ENCODE measurements around the gene COX18. TPM values are rescaled to one million over a fixed set of nuclear protein-coding genes. Genes with fewer than 3 reads are reported as not detected.

Gene COX18
- total RNA-seq, 4 donors from 2014 or later: 13.2 to 21.2 (median 16.8) TPM

DNA sequence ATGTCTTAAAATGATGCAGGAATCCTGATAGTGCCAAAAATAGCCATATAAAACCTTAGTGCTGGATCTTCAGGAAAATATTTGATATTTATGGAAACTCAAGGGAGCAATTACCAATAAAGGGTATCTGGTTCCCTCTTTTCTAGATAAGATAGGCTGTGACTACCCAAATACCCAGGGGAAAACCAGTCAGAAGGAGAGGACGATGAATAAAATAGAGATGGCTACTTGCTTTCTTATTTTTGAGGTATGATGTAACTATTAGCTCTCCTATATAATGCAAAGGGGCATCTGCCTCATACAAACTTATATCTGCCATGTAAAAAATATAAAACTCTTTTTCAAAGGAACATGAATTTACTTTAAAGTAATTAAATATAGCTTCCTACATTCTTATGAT, 23.4 kb upstream of the COX18 start:
- no peak for TF ChIP-seq CTCF (IDR thresholded peaks at IDR 0.05; ENCODE audit: low read depth)

DNA sequence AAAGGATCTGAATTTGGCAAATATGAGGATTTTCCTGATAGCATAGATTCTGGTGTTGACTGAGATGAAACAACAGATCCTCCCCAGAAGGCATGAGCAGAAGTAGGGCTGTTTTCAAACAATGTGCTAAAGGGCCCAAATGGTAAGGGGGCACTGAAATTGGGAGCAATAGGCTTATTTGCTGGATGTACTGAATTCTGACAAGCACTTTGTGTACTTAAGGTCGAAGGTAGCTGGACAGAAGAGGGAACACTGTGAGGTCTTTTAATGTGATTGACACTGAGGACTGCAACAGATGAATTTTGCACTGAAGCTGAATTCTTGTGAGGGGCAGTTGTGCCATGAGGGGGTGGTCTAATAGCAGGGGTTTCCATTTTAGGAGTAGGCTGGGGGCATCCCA, 21.2 kb upstream of the COX18 start:
- no peak for TF ChIP-seq CTCF (IDR thresholded peaks at IDR 0.05; ENCODE audit: low read depth)

- TF ChIP-seq CTCF (IDR thresholded peaks at IDR 0.05; ENCODE audit: low read depth): no peak
Measured at GRCh38 chr4:73087871-73088270, 18.4 kb upstream of the COX18 start.

DNA sequence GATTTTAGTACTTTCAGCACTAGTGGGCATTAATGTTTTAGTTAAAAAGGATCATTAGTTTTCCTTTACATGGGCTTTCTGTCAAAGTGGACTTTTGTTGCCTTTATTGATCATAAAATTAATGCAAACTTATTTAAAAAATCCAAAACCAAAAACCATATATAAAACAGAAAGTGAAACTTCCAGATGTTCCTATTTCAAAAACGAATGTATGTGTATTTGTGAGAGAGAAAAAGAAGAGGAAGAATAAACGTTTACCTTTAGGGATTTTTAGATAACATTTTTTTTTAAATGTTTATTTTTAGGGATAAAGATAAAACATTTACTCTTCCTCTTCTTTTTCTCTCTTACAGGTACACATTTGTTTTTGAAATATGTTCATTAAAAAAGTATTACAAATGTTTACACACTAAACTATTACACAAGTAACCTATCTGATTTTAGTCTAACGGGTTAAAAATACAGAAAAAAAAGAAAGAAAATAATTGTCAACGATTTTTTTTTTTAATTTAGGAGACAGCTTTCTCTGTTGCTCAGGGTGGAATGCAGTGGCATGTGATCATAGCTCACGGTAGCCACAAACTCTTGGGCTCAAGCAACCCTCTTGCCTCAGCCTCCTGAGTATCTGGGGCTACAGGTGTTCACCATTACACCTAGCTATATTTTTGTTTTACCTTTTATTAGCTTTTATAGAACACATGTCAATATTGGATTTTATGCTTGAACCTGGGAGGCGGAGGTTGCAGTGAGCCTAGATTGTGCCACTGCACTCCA, 16.8 kb upstream of the COX18 start:
- no peak for TF ChIP-seq CTCF (IDR thresholded peaks at IDR 0.05; ENCODE audit: low read depth)

DNA sequence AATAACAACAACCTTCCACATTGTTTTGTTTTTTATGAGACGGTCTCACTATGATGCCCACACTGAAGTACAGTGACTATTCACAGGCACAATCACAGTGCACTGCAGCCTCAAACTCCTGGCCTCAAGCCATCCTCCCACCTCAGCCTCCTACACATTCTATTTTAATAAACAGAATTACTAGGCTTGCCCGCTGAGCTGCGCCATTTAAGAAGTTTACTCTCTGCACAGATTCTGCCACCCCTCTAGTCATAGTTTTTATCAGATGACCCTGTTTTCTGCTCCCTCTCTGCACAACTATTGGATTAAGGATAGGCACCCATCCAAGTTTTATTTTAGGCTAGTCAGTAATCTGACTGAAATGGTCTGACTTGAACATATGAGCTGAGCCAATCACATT, 11.3 kb upstream of the COX18 start:
- no peak for TF ChIP-seq CTCF (IDR thresholded peaks at IDR 0.05; ENCODE audit: low read depth)

DNA sequence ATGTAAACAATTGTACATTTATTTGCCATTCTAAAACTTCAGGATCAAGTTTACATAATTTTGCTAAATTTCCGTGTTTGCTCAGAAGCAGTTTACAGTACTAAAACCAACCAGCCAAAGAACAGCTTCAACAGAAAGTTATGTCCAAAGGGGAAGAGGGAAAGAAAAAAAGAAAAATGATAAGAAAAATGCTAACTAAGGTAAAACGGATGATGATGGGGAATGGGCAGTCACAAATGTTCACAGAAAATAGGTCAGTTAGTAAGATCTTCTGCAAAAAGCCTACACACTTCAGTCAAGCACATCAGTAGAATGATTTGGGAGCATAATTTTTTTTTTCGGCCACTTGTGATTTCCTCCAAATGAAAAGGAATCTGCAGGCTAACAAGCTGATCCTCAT, 6.3 kb upstream of the COX18 start:
- TF ChIP-seq CTCF (IDR thresholded peaks at IDR 0.05; ENCODE audit: low read depth): no peak

DNA sequence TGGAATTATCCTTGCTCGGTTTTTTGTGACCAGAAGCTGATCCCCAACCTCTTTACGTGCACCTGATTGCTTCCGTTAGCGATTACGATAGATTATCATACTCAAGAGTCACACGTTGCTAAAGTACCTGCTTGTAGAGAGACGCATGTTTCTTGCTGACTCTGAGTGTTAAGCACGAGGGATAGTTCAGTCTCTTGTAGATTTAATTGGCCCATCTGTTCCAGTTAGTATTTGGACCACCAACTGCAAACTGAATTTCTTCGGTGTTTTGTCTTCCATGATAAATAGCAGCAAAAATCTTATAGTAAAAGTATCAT, 516 bp upstream of the COX18 start:
- no peak for TF ChIP-seq CTCF (IDR thresholded peaks at IDR 0.05; ENCODE audit: low read depth)
